SK-N-SH (cell line): ENCODE data around the gene ACSL1.

Experiments
- CTCF ChIP-seq: fragments of 200-600 bp; sonication (generic); IDR thresholded peaks from 2 replicates; pipeline ENCODE4 v1.6.1; 2017; ENCODE audit warnings: antibody characterized with exemption, mild to moderate bottlenecking, moderate library complexity
- EZH2phosphoT487 ChIP-seq: fragments of 200-600 bp; sonication (generic); IDR thresholded peaks from 2 replicates; pipeline ENCODE4 v1.6.1; 2017; ENCODE audit warnings: low read depth, mixed run types, mild to moderate bottlenecking, antibody characterized with exemption, moderate library complexity, borderline replicate concordance
- MAX ChIP-seq: IDR thresholded peaks from 2 replicates; pipeline ENCODE4 v1.4.0; 2012; ENCODE audit warnings: low read depth
- NFIC ChIP-seq: IDR thresholded peaks from 2 replicates; pipeline ENCODE4 v1.4.0; 2012; ENCODE audit warnings: borderline replicate concordance
- NRF1 ChIP-seq: IDR thresholded peaks from 2 replicates; pipeline ENCODE4 v1.6.1; 2012; ENCODE audit warnings: low read depth, mild to moderate bottlenecking, low read length
- RFX5 ChIP-seq: IDR thresholded peaks from 2 replicates; pipeline ENCODE4 v1.6.1; 2012; ENCODE audit warnings: mild to moderate bottlenecking, improper control_type of control experiment, low read length
- USF2 ChIP-seq: fragments of 150-350 bp; IDR thresholded peaks from 2 replicates; pipeline ENCODE4 v1.6.1; 2017; ENCODE audit warnings: antibody characterized with exemption, low read length, low read depth, borderline replicate concordance
- ZBTB33 ChIP-seq: IDR thresholded peaks from 2 replicates; pipeline ENCODE4 v1.4.0; 2012; ENCODE audit warnings: low read depth, borderline replicate concordance

- TF ChIP-seq CTCF = no peak
- no peak for TF ChIP-seq NFIC
- TF ChIP-seq RFX5 = no peak
- no peak for TF ChIP-seq USF2
- no peak for TF ChIP-seq MAX
- TF ChIP-seq EZH2phosphoT487 = no peak
- no peak for TF ChIP-seq NRF1
- no peak for TF ChIP-seq ZBTB33
These were observed 18.5 kb downstream of the ACSL1 start for GRCh38 chr4:184807256-184807655.
